ENCODE measurements around the gene GALNT1.

GALNT1 gene

DNA sequence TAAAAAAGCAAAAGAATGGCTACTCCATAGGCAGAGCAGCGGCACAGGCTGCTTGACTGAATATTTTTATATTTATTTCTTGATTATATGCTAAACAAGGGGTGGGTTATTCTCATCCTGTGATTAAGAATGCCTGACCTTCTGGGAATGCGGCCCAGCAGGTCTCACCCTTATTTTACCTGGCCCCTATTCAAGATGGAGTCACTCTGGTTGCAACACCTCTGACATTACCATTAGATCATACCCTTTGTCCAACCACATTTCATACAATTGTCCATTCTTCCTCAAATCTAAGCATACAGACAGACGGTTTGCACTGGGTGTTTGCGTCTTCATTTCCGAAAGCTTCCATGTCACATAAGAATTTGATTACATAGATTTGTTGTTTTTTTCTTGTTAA lies 168.2 kb downstream of the GALNT1 start:
- in situ Hi-C loops (cut with HindIII; ENCODE audit: low sequenced_read_pairs): loop anchor here (5.0 kb wide), 1 partner anchor 78 kb away; no protein-coding TSS in a partner anchor

DNA sequence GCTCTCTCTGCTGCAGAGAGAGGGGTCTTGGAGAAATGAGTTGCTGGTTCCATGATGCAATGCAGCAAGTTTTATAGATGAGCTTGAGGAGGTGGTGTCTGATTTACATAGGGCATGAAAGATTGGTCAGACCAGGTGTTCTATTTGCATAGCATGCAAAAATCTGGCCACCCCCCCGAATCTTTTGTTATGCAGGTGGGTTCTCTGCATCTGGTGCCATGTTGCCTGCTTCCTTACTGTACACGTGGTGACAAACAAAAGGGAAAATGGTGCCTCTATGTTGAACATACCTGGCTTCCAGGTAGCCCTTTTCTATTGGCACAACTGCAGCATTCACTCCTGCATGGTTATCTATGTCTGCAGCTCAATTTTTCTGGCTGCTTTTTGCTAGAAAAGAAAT lies 169.4 kb downstream of the GALNT1 start:
- in situ Hi-C loops (cut with HindIII; ENCODE audit: low sequenced_read_pairs): no loop called here

DNA sequence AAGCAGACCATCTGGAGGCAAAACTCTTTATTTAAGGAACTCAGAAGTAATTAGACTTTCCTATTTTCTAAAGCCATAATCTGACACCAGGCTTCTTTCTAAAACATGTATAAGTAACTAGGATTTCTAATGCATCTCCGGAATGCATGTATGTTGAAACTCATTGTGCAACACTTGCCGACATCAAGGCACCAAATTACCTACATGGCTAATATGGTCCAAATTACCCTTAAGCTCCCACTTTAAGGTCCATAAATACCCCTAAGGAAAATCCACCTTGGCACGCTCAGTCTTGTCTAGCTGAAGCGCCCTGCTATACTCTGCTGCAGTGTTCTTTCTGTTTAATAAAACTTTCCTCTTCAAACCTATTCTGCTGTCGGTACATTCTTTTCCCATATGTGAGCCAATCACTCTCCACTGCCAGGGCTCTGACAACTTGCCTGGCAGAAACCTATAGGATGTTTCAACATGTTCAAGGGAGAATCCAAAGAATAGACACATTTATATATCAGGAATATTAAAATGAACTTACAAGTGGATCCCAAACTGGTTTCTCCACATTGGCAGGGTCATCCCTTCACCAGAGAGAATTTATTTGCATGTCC lies 171.9 kb downstream of the GALNT1 start:
- in situ Hi-C loops (cut with HindIII; ENCODE audit: low sequenced_read_pairs): no loop called here

DNA sequence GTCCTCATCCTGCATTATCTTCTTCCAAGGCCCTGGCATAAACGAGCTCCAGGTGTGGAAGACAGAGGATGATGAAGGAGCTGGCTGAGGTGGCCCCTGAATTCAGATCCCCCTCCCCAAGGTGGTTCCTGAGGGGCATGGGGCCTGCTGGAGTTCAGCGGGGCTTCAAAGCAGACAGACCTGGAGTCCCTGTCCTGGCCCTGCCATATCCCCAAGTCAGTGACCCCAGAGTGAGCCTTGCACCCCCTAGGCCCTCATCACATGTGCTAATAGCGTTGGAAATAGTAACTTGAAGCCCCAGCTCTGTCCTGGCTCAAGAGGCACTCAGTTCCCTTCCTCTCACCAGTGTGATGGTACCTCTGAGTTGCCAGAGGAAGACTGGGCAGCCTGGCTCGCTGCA lies 172.9 kb downstream of the GALNT1 start:
- in situ Hi-C loops (cut with HindIII; ENCODE audit: low sequenced_read_pairs): no loop called here

DNA sequence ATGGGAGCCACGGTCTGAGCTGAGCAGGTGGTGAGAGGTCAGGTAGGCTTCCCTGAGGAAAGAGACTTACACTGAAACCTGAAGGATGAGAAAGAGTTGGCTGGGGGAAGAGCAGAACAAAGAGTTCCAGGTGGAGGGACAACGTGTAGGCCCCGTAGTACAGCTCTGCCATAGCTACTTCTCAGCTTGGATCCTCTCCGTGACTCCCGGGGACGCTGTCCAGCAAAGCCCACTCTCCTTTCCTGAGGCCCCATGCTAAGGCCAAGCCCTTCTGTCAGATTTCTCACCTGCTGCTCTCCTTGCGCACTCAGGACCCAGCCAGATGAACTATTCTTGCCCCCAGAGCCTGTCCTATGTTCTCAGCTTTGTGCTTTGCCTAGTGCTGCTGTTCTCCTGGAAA lies 173.8 kb downstream of the GALNT1 start:
- in situ Hi-C loops (cut with HindIII; ENCODE audit: low sequenced_read_pairs): no loop called here

DNA sequence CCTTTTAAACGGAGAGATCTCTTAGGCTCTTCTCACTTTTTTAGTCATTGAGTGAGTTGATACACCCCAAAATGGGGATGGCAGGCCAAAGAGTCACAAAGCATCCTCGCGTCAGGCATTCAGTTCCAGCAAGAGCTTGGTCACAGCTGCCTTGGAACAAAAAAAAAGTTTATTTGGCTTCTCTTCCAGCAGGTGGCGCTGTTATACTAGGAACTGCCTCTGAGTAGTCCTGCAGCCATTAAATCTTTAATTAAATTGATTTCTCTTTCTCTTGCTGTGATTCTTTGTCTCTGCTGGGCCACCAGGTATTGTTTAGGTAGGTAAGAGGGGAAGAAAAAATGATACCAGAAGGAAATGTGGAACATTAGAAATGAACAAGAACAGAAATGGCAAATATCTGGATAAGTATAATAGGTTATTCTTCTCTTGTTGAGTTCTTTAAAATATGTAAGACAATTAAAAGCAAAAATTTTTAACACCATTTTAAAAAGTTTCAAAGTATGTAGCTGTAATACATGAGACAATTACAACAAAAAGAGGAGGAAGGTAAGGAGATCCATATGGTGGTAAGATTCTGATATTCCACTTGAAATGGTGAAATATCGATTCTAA lies 175.1 kb downstream of the GALNT1 start:
- in situ Hi-C loops (cut with HindIII; ENCODE audit: low sequenced_read_pairs): no loop called here

Measured in endothelial cell of hepatic sinusoid (primary cell).